Muscle of arm (tissue), 12 donors: ENCODE data around the gene BSCL2. TPM values are rescaled to one million over a fixed set of nuclear protein-coding genes. Genes with fewer than 3 reads are reported as not detected.
"Not testable (repeated sequence)": the region's sequence is repeated elsewhere in the genome, so short reads cannot be mapped to it uniquely, and the experiment has no call there.

ENCODE experiments used
- DNase-seq: peaks from one replicate; pipeline ENCODE4 v3.0.0-alpha.2; 2013
- polyA plus RNA-seq, 12 donors: library from polyadenylated mRNA; unstranded; fragments of 120-200 nt; gene quantifications; one replicate each; pipeline ENCODE4 v1.2.1, GENCODE V29; 2013; ENCODE audit not compliant: insufficient read length in 12 of 12

The BSCL2 gene
- polyA plus RNA-seq, 12 donors = 16.3 to 71.7 (median 23.7) TPM; not detected in 1

DNA sequence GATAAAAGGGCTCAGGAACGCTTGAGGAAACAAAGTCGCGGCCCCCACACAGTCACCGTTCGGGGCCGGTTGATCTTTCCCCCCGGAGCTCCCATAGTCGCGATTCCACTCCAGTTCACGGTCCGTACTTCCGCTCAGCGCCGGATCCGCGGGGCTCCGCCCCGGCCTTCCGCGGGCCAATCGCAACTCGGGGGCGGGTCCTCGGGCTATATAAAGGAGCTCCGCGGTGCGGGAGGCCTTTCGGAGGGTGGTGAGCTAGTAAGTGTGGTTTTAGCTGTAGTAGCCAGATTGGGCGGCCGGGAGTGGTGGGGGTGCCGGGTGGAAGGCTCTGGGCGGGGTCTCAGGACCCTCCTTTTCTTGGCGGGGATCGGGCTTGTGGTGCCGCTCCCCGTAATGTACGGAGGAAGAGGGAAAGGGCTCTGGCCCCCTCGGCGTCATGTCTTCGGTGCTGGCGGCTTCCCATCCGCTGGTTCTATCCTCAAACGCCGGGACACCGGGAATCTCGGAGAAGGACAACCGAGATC lies 42.1 kb downstream of the BSCL2 start, which contains the start of the genes C11orf98 and CSKMT:
Gene C11orf98, minus strand, starts transcription at position 136 of the 524 bp plus-strand sequence. Its CDS starts 41 bp downstream, at position 95.
Gene CSKMT, plus strand, starts transcription at position 238 of the 524 bp plus-strand sequence. CDS start 568 bp downstream, outside the sequence.
- DNase-seq = peak; percentile 97

DNA sequence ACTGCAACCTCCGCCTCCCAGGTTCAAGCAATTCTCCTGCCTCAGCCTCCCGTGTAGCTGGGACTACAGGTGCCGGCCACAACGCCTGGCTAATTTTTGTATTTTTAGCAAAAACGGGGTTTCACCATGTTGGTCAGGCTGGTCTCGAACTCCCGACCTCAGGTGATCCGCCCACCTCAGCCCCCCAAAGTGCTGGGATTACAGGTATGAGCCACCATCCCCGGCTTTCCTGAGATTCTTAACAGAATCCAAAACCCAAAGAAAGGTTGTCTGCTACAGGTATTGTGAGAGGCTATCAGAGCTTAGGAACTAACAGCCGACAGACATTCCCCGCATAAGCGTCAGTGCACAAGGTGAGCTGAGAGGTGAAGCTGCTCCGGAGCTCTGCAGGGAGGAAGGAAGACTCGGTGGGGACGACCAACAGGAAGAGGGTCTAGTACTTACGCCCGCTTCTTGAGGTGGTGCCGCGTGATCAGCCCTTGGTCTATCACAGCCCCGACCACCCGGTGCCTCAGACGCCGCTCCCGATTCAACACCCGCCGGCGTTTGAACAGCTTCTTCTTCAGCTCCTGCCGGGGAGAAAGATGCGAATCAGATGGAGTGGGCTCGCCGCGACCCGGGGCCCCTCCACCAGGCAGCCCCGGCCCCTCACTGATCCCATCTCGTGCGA lies 42.7 kb downstream of the BSCL2 start:
- no peak for DNase-seq

DNA sequence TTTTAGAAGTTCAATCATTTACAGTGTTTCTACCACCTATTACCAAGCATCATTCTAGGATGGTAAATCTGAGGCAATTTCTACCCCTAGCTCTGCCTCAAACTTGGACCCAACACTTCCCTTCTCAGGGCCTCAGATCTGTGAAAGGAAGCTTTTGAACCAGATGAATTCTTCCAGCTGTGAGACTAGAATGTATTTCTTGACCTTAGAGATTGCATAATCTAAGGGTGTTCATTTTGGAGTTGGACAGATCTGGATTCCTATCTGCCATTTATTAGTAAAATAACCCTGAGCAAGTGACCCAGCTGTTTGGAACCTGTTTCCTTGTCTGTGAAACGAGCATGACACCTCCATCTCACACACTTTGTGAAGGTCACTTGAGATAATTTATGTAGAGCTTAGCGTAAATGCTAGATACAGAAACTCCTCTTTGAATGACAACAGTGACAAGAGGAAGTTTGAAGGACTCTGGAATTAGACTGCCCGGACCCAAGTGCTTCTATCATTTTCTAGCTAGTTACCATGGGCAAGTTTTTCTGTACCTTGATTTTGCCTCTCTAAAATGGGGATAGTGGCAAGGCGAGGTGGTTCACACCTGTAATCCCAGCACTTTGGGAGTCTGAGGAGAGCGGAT lies 50.3 kb downstream of the BSCL2 start:
- no peak for DNase-seq

DNA sequence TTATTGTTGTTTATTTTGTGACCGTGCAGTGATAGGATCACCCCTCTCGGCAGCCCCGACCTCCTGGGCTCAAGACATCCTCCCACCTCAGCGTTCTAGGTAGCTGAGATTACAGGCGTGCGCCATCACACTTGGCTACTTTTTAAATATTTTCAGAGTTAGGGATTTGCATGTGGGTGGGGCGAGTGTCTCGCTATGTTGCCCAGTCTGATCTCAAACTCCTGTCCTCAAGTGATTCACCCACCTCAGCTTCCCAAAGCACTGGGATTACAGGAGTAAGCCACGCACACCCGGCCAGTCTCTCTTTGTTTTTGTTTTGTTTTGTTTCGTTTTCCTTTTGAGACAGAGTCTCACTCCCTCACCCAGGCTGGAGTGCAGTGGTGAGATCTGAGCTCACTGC lies 52.9 kb downstream of the BSCL2 start:
- no peak for DNase-seq

DNA sequence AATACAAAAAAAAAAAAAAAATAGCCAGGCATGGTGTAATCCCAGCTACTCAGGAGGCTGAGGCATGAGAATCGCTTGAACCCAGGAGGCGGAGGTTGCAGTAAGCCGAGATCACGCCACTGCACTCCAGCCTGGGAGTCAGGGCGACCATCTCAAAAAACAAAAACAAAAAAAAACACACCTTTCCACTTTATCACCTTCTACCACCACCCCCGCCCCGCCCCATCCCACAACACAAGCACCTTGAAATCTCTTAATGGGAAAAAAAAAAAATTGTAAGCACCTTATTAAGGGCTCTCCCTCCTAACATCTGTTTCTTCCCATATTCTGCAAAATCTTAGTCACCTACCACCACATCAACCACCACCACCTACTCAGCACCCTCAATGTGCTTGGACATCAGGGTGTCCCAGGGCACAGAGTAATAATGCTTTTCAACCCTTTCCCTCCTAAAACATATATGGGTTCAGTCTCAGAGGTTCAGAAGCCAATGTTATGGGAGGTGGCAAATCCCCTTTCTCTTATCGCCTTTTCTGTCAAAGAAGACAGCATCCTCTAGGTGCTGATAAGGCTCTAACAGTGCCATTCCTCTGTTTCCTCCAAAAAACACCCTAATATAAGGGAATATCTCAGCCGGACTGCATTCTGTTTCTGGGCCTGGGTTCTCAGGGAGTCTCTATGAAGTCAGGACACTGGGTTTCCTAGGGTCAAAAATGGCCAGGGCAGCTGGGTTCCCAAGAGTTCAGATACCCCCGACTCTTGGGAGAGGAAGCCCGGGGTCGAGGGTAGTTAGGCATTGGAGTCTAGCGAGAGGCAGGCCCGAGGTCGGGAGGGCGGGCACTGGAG lies 54.8 kb downstream of the BSCL2 start:
- DNase-seq = no peak

DNA sequence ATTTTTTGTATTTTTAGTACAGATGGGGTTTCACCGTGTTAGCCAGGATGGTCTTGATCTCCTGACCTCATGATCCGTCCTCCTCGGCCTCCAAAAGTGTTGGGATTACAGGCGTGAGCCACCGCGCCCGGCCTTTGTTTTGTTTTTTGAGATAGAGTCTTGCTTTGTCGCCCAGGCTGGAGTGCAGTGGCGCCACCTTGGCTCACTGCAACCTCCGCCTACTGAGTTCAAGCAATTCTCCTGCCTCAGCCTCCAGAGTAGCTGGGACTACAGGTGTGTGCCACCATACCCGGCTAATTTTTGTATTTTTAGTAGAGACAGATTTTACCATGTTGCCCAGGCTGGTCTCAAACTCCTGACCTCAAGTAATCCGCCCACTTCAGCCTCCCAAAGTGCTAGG lies 56.9 kb downstream of the BSCL2 start:
- DNase-seq = not testable (repeated sequence)

DNA sequence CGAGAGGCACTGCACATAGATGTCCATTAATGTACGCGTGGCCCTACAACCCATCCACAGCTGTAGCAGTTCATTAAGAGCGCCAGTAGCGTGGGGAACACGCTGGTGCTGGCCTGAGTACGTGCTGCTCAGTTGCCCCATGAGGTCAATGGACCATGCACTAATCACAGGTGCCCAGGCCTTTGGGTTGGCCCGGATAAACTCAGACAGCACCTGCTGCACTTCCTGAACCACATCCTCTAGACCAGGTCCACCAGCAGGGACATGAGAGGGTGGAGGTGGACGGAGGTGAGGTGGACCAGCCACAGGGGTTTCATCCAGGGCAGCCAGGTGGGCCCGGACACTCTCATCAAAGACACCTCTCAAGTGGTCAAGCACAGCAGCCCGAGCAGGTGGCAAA lies 57.7 kb downstream of the BSCL2 start:
- DNase-seq = no peak

DNA sequence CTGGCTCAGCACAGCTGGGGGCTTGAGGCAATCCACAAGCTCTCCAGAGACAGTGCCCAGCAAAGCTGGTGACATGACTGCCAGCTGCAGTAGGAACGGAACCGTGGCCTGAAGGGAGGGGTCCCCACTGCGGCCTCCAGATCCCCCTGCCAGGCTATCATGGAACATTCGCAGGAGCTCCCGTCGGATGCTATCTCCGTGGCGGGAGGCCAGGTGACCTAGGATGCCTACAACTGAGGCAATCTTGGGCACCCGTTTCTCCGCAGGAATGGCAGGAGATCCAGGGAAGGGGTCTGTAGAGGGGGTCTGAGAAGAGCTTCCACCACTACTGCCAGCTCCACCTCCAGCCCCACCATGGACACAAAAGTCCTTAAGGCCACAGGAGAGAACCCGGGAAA lies 58.3 kb downstream of the BSCL2 start:
- no peak for DNase-seq

DNA sequence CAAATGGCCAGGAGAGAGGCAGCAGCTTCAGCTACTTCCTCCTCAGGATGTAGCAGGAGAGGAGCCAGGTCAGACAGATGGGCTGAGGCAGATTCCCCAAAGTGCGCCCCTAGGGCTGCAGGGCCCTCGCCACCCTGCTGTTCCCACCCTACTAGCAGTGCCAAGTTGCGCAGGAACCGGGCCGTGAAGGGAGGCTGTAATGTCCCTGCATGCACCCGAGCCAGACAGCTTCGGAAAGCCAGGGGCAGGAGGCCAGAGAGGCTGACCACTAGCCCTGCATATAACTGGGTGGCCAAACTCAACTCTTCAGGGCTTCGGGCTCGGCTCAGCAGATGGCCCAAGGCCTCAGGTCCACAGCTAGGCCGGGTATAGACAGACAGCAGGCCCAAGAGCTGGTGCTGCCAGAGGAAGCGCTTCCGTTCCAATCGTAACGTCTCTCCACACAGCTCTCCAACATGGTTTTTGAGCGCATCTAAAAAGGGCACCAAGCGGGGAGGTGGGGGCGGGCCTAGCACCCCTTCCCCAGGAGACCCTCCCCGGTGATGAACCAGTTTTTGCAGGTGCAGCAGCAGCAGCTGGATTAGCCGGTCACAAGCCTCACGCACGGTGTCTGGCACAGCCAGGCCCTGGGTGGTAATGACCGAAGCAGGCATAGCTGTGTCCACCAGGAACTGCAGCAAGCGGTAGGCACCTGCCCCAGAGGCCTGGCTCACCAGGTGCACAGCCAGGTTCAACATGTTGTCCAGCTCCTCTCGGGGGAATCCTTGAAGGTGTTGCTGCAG lies 58.8 kb downstream of the BSCL2 start:
- no peak for DNase-seq

DNA sequence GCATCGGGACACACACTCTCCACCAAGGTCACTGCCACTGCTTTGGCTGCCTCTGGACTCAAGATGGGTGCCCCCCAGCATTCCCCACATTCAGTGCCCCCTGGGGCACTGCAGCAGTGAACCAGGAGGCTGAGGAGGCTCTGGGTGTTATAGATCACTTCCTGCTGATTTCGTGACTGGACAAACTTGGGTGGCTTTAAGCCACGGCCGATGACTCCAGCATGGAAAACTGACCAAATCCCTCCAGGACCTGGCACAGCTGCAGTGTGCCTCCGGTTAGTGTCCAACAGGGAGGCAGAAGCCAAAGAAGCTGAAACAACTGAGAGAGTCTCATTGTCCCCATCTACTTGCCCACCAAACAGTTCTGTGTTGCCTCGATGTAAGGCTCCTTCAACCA lies 59.6 kb downstream of the BSCL2 start:
- DNase-seq = no peak

DNA sequence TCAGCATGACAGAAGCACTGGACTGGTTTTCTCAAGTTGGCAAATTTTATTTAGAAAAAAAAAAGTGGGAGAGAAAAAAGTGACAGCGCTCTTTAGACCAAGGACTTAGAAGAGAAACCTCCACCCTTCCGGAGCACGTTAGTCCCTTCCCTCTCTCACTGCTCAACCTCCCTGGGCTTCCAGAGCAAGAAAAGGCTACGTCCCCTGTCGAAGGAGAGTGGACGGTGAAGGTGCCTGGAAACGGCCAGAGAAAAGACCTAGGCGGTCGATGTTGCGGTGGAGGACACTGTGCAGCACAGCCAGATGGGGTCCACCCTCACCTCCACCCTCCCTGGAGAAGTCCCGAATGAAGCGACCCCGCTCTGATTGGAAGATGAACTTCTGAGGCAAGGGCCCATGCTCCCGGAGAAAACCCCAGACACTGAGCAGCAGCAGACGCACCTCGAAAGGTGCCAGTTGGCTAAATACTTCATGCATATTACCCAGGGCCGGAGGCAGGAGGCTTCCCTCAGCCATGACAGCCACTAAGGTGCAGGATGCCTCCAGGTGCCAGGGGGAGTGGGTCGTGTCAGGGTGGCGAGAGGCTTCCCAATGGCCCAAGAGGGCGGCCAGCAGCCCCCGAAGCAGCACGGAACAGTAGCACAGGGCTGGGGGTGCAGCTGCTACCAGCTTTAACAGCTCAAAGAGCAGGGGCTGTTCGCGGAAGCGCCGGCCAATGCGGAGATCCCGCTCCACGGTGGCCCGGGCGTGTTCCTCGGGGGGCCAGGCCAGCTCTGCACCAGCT lies 60.2 kb downstream of the BSCL2 start:
- DNase-seq = no peak

DNA sequence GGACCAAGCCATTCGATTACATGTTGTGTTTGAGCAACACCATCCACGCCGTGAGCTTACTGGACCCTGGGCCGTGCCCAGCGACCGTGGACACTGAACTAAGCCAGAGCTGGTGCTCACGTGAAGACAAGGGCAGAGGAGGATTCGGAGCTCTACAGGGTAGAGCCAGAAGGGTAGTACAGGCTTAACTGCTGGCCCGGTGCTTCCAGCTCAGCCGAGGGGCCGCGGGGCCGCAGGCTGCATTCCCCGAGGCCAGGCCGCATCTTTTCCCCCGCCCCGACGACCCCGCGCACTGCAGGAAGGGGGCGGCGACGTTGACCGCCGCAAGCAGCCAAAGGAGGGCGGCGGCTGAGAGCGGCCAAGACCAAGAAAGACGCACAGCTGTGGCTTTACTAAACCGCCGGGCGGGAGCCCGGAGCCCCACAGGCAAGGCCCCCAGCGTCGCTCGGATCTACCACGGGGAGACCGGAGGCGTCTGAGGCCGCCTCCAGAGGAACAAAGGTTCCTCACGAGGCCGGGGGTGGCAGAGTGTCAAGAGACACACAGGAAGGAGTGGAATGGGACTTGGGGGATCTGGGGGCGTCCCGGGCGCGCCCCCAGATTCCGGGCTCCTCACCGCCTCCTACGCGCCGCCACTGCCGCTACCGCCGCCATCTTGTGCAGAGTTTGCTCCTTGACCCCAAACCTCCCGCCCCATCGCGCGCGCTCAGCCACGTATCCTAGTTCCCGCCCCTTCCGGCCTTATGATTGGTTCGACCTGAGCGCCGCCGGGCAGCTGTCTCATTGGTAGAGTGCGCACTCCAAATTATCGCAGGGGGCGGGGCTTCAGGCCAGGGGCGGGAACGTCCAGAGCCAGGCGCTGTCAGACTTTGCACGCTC lies 61.0 kb downstream of the BSCL2 start, which contains the start of gene GANAB:
Gene GANAB, minus strand, starts transcription at position 668 of the 879 bp plus-strand sequence. Its CDS starts 14 bp downstream, at position 654.
- peak; percentile 99 for DNase-seq

DNA sequence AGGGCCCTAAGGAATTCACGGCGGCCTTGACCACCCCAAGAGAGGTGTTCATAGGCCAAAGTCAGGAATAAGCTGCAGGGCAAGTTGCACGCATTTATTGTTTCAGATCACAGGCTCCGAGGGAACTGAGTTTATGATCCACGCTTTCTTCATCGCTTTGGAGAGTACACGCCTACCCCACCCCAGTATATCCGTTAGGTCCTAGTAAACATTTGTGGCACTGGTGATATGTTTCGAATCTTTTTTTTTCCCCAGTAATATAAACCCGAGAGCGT lies 61.6 kb downstream of the BSCL2 start:
- DNase-seq = no peak

DNA sequence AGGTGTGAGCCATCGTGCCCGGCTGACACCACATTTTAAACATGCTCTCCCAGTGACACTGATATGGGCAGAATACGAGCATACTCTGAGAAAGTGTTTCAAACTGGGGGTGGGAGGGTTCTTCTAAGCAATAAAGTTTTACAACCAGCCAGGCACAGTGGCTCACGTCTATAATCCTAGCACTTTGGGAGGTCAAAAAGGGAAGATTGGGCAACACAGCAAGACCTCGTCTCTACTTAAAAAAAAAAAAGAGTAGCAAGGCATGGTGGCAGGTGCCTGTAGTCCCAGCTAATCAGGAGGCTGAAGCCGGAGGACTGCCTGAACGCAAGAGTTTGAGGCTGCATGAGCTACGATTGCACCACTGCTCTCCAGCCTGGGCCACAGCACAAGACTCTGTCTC lies 63.0 kb downstream of the BSCL2 start:
- no peak for DNase-seq

Other genes starting within 250 kb of the BSCL2 start
- gene AHNAK, start 160.6 kb downstream of the BSCL2 start, polyA plus RNA-seq = 100 to 1,000 TPM; 101 to 395 (median 301) TPM
- 1,000 to 10,000 TPM in 11 of 12 donors, 100 to 1,000 TPM in 1; 357 to 3,515 (median 3,174) TPM for gene EEF1G, start 133.5 kb downstream of the BSCL2 start, polyA plus RNA-seq
- gene TUT1, start 115.9 kb downstream of the BSCL2 start, polyA plus RNA-seq = 10 to 100 TPM in 10 of 12 donors, 1 to 10 TPM in 1, not detected in 1; 7.8 to 17.4 (median 14.4) TPM
- 100 to 1,000 TPM in 1 of 12 donors, 10 to 100 TPM in 11; 29.1 to 168 (median 45.1) TPM for gene MTA2, start 105.6 kb downstream of the BSCL2 start, polyA plus RNA-seq
- gene EML3, start 94.6 kb downstream of the BSCL2 start, polyA plus RNA-seq = 10 to 100 TPM in 11 of 12 donors, not detected in 1; 12.1 to 35.5 (median 16.2) TPM
- gene ROM1, start 94.2 kb downstream of the BSCL2 start, polyA plus RNA-seq = 1 to 10 TPM in 9 of 12 donors, under 1 TPM in 1, not detected in 2; 0.87 to 3.2 (median 1.6) TPM
- 10 to 100 TPM in 11 of 12 donors, not detected in 1; 13.2 to 40.2 (median 15.7) TPM for gene B3GAT3, start 85.4 kb downstream of the BSCL2 start, polyA plus RNA-seq
- gene GANAB, start 60.8 kb downstream of the BSCL2 start, polyA plus RNA-seq = 100 to 1,000 TPM; 131 to 283 (median 176) TPM
- 10 to 100 TPM in 7 of 12 donors, 1 to 10 TPM in 4, not detected in 1; 8.0 to 13.0 (median 10.7) TPM for gene INTS5, start 54.1 kb downstream of the BSCL2 start, polyA plus RNA-seq
- 10 to 100 TPM in 11 of 12 donors, not detected in 1; 27.4 to 66.5 (median 34.9) TPM for gene C11orf98, start 42.2 kb downstream of the BSCL2 start, polyA plus RNA-seq
- 1 to 10 TPM in 10 of 12 donors, not detected in 2; 2.3 to 3.6 (median 2.8) TPM for gene CSKMT, start 42.1 kb downstream of the BSCL2 start, polyA plus RNA-seq
- gene UQCC3, start 35.8 kb downstream of the BSCL2 start, polyA plus RNA-seq = 1 to 10 TPM in 10 of 12 donors, not detected in 2; 4.2 to 6.5 (median 4.7) TPM
- 1 to 10 TPM in 11 of 12 donors, not detected in 1; 3.3 to 9.5 (median 6.4) TPM for gene LBHD1, start 35.2 kb downstream of the BSCL2 start, polyA plus RNA-seq
- gene UBXN1, start 28.4 kb downstream of the BSCL2 start, polyA plus RNA-seq = 100 to 1,000 TPM in 11 of 12 donors, not detected in 1; 110 to 172 (median 124) TPM
- gene LRRN4CL, start 17.9 kb downstream of the BSCL2 start, polyA plus RNA-seq = 10 to 100 TPM in 11 of 12 donors, not detected in 1; 13.6 to 31.1 (median 17.5) TPM
- gene GNG3, start 252 bp upstream of the BSCL2 start, polyA plus RNA-seq = 1 to 10 TPM in 1 of 12 donors, under 1 TPM in 8, not detected in 3; 0.34 to 1.2 (median 0.70) TPM
- gene HNRNPUL2, start 20.0 kb upstream of the BSCL2 start, polyA plus RNA-seq = 10 to 100 TPM in 11 of 12 donors, not detected in 1; 40.6 to 57.1 (median 49.4) TPM
- gene TTC9C, start 21.1 kb upstream of the BSCL2 start, polyA plus RNA-seq = 10 to 100 TPM in 11 of 12 donors, not detected in 1; 26.5 to 59.9 (median 30.2) TPM
- 1 to 10 TPM in 10 of 12 donors, not detected in 2; 3.1 to 5.1 (median 4.2) TPM for gene ZBTB3, start 46.7 kb upstream of the BSCL2 start, polyA plus RNA-seq
- 100 to 1,000 TPM in 2 of 12 donors, 10 to 100 TPM in 9, not detected in 1; 60.7 to 102 (median 88.3) TPM for gene POLR2G, start 54.2 kb upstream of the BSCL2 start, polyA plus RNA-seq
- 10 to 100 TPM in 11 of 12 donors, not detected in 1; 11.8 to 67.7 (median 14.6) TPM for gene TAF6L, start 64.0 kb upstream of the BSCL2 start, polyA plus RNA-seq
- 10 to 100 TPM in 11 of 12 donors, not detected in 1; 25.7 to 41.4 (median 28.8) TPM for gene TMEM179B, start 80.0 kb upstream of the BSCL2 start, polyA plus RNA-seq
- gene TMEM223, start 84.6 kb upstream of the BSCL2 start, polyA plus RNA-seq = 10 to 100 TPM in 10 of 12 donors, not detected in 2; 11.9 to 16.9 (median 15.1) TPM
- gene NXF1, start 98.0 kb upstream of the BSCL2 start, polyA plus RNA-seq = 100 to 1,000 TPM in 1 of 12 donors, 10 to 100 TPM in 10, not detected in 1; 55.0 to 132 (median 69.9) TPM
- 10 to 100 TPM in 11 of 12 donors, not detected in 1; 29.8 to 50.9 (median 34.3) TPM for gene STX5, start 124.6 kb upstream of the BSCL2 start, polyA plus RNA-seq
- under 1 TPM in 2 of 12 donors, not detected in 10; 0.42 to 0.80 TPM for gene TEX54, start 125.4 kb upstream of the BSCL2 start, polyA plus RNA-seq
- gene WDR74, start 132.2 kb upstream of the BSCL2 start, polyA plus RNA-seq = 10 to 100 TPM in 11 of 12 donors, not detected in 1; 19.1 to 36.6 (median 30.7) TPM
- gene SLC3A2, start 173.5 kb upstream of the BSCL2 start, polyA plus RNA-seq = 100 to 1,000 TPM in 1 of 12 donors, 10 to 100 TPM in 10, not detected in 1; 32.8 to 132 (median 44.9) TPM
- gene CHRM1, start 213.9 kb upstream of the BSCL2 start, polyA plus RNA-seq = 1 to 10 TPM in 1 of 12 donors, under 1 TPM in 2, not detected in 9; 0.08 to 1.1 (median 0.48) TPM